Fibroblast of pulmonary artery (primary cell): Measurements from ENCODE around the gene UTY.

Experiments
- DNase-seq: peaks from one replicate; pipeline ENCODE4 v3.0.0-alpha.2; 2010; ENCODE audit warnings: low read depth
- H3K4me3 ChIP-seq: replicated peaks from 2 replicates; pipeline ENCODE4 v1.5.1; 2011; ENCODE audit warnings: low read depth, mild to moderate bottlenecking, control low read depth, low read length, moderate library complexity
- TF ChIP-seq, protein P1 (sequence below): IDR thresholded peaks from 2 replicates; pipeline ENCODE4 v1.5.1; 2011; ENCODE audit warnings: mild to moderate bottlenecking, control low read depth, low read length, inconsistent platforms; ENCODE audit errors: missing control alignments

UTY gene

DNA sequence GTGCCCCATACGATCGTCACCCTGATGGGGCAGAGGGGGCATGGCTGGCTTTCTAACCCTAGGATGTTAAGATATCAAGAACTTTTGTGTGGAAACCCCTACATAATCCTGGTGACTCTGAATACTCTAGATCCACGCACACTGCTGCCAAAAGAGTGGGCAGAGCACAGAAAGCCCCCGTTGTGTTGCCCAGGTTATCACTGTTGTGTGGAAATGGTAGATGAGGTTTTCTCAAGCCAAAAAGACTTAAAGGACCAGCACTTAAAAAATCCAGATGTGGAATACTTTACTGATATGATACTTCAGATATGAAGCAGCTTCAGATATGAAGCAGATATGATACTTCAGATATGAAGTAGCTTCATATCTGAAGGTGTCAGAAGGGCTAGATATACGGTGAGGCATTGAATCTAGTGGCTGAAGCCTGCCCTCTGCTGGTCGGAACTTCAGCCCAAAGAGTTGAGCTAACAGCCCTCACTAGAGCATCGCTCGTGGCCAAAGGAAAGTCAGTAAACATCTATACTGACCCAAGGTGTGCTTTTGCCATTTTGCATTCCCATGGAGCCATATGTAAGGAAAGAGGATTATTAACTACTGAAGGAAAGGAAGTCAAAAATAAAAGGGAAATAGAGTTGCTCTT is 136.4 kb downstream of the UTY start:
- TF ChIP-seq, protein P1, sequence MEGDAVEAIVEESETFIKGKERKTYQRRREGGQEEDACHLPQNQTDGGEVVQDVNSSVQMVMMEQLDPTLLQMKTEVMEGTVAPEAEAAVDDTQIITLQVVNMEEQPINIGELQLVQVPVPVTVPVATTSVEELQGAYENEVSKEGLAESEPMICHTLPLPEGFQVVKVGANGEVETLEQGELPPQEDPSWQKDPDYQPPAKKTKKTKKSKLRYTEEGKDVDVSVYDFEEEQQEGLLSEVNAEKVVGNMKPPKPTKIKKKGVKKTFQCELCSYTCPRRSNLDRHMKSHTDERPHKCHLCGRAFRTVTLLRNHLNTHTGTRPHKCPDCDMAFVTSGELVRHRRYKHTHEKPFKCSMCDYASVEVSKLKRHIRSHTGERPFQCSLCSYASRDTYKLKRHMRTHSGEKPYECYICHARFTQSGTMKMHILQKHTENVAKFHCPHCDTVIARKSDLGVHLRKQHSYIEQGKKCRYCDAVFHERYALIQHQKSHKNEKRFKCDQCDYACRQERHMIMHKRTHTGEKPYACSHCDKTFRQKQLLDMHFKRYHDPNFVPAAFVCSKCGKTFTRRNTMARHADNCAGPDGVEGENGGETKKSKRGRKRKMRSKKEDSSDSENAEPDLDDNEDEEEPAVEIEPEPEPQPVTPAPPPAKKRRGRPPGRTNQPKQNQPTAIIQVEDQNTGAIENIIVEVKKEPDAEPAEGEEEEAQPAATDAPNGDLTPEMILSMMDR, result peak; percentile 62
- H3K4me3 ChIP-seq, result no peak overlapping the region
- peak; percentile 45 for DNase-seq

DNA sequence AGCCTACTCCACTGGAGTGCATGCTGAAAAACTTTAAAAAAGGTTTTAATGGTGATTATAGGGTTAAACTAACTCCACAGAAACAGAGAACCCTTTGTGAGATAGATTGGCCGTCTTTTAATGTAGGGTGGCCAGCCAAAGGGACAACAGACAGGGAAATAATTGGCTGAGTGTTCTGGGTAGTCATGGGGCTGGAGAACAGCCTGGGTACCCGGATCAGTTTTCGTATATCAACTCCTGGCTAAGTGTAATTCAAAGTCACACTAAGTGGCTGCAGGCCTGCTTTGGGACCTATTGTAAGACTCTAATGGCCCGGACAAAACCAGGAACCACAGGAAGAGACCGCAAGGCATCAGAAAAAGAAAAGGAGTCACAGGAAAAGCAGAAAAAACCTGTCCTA is 139.9 kb downstream of the UTY start:
- no peak overlapping the region for H3K4me3 ChIP-seq
- TF ChIP-seq, protein P1, result no peak
- DNase-seq, result no peak

DNA sequence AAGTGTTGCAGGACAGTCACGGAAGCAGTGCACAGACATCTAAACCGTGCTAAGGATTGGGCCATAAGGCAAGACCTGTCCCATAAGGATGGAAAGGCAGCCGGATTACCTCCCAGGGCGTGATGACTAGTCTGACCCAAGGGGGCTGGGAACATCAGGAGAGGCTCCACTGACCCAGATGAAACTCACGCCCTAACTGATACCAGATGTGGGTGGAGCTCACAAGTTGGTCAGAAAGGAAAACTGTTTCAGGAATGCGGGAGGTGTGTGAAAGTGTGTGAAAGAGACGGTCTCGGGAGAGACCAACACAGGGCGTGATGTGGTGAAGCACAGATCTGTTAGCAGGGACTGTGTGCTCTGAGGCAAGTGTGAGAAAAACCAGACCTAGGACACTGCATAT is 140.5 kb downstream of the UTY start:
- no peak for DNase-seq
- TF ChIP-seq, protein P1, result no peak
- no peak overlapping the region for H3K4me3 ChIP-seq

DNA sequence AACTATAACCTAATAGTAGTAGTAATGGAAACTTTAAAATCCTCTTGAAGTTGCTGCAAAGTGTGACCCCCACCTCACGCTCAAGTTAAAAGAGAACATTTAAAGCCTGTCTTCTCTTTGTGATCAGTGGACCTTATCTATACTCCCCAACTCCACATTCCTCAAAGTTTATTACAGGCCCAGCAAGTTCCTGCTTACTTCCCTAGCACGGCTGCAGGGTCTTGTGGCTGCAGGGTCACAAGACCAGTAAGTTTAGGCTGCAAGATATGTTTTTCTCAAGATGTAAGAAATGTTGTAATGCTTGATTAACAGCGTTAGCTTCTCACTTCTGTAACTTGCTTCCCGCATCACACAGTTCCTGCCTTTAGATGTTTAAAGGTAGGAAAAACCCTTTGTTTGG is 141.1 kb downstream of the UTY start:
- TF ChIP-seq, protein P1, result no peak

DNA sequence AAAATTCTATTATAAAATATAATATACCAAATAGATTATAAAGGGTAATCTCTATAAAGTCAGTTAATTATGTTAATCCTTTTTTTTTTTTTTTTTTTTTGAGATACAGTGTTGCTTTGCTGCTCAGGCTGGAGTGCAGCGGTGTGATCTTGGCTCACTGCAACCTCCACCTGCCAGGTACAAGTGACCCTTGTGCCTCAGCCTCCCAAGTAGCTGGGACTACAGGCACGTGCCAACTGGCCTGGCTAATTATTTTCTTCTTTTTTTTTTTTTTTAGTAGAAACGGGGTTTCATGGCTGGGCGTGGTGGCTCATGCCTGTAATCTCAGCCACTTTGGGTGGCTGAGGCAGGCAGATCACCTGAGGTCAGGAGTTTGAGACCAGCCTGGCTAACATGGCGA is 141.9 kb downstream of the UTY start:
- DNase-seq, result no peak
- TF ChIP-seq, protein P1, result no peak

More for the DNA sequence above, 141.1 kb downstream of the UTY start:
- no peak overlapping the region for H3K4me3 ChIP-seq
- DNase-seq, result no peak

GRCh38 chrY:13333791-13334190 is 146.0 kb downstream of the UTY start:
- no peak for DNase-seq
- no peak overlapping the region for H3K4me3 ChIP-seq
- TF ChIP-seq, protein P1, result no peak

More for the DNA sequence above, 141.9 kb downstream of the UTY start:
- no peak overlapping the region for H3K4me3 ChIP-seq

- no peak for DNase-seq
- TF ChIP-seq, protein P1, result no peak
These were observed 149.2 kb downstream of the UTY start for GRCh38 chrY:13330651-13331050.

More at GRCh38 chrY:13330651-13331050, 149.2 kb downstream of the UTY start:
- no peak overlapping the region for H3K4me3 ChIP-seq
